CD4-positive, CD25-positive, alpha-beta regulatory T cell (primary cell): Measurements from ENCODE around the gene NR5A1. TPM values are rescaled to one million over a fixed set of nuclear protein-coding genes. Genes with fewer than 3 reads are reported as not detected.
A peak's percentile ranks its signal among the peaks of the same experiment; 100 is the strongest.

Experiments
- ATAC-seq, 2 donors: fragments of 150-1000 bp; cut with Tn5 transposase; one replicate each; pipeline ENCODE4 v1.10.0; 2021; ENCODE audit warnings: low read depth in 2 of 2, moderate number of reproducible peaks in 2 of 2, moderate library complexity in 1 of 2
- DNase-seq, 3 donors: peaks; one replicate each; pipeline versions ENCODE4 v3.0.0 to v3.0.0-alpha.2; 2012 to 2022; ENCODE audit warnings: mixed read lengths in 1 of 3
- H3K27ac ChIP-seq: one replicate; pipeline ENCODE4 v1.7.0; 2013; ENCODE audit warnings: mild to moderate bottlenecking, low read length; ENCODE audit not compliant: insufficient read depth, poor library complexity, severe bottlenecking
- H3K27me3 ChIP-seq: one replicate; pipeline ENCODE4 v1.7.0; 2013; ENCODE audit warnings: low read length; ENCODE audit not compliant: control insufficient read depth, insufficient read depth
- H3K36me3 ChIP-seq: one replicate; pipeline ENCODE4 v1.7.0; 2013; ENCODE audit warnings: mild to moderate bottlenecking, low read length, moderate library complexity; ENCODE audit not compliant: control insufficient read depth, insufficient read depth
- H3K4me1 ChIP-seq: 2 replicates; pipeline ENCODE4 v1.7.0; 2013; ENCODE audit warnings: mild to moderate bottlenecking, low read length; ENCODE audit not compliant: insufficient read depth, control insufficient read depth, poor library complexity, severe bottlenecking
- H3K4me3 ChIP-seq: one replicate; pipeline ENCODE4 v1.7.0; 2013; ENCODE audit warnings: low read depth, mild to moderate bottlenecking, low read length, moderate library complexity
- H3K9me3 ChIP-seq, 2 experiments: 1 replicate in 1 of 2; 2 replicates in 1 of 2; pipeline ENCODE4 v1.7.0; 2013; ENCODE audit warnings: low read length in 2 of 2, mild to moderate bottlenecking in 1 of 2, moderate library complexity in 1 of 2; ENCODE audit not compliant: control insufficient read depth in 2 of 2
- H3K27ac Mint-ChIP-seq, 3 donors: one replicate each; pipeline ENCODE4 v1.8.0; 2020 to 2022; ENCODE audit warnings: mild to moderate bottlenecking in 3 of 3, mixed read lengths in 3 of 3, moderate library complexity in 2 of 3
- H3K27me3 Mint-ChIP-seq: one replicate; pipeline ENCODE4 v1.8.0; 2022; ENCODE audit warnings: mild to moderate bottlenecking, mixed read lengths
- H3K36me3 Mint-ChIP-seq: one replicate; pipeline ENCODE4 v1.8.0; 2020; ENCODE audit warnings: mixed read lengths
- H3K4me1 Mint-ChIP-seq, 4 donors: one replicate each; pipeline ENCODE4 v1.8.0; 2020 to 2022; ENCODE audit warnings: mixed read lengths in 4 of 4, mild to moderate bottlenecking in 1 of 4
- H3K4me3 Mint-ChIP-seq, 4 donors: one replicate each; pipeline ENCODE4 v1.8.0; 2020 to 2022; ENCODE audit warnings: mild to moderate bottlenecking in 4 of 4, mixed read lengths in 4 of 4, moderate library complexity in 3 of 4
- H3K9me3 Mint-ChIP-seq, 7 donors: one replicate each; pipeline ENCODE4 v1.8.0; 2020 to 2022; ENCODE audit warnings: mixed read lengths in 7 of 7, mild to moderate bottlenecking in 3 of 7, moderate library complexity in 2 of 7
- polyA plus RNA-seq, 4 donors: library from polyadenylated mRNA; unstranded; fragments of 300-500 nt; fragmentation: Illumina TruSeq; gene quantifications; one replicate each; pipeline ENCODE4 v1.2.3, GENCODE V29; 2021
- total RNA-seq: library from RNA; stranded (reverse); gene quantifications from one replicate; pipeline ENCODE4 v1.2.3, GENCODE V29; 2022

The NR5A1 gene
- total and polyA plus RNA-seq, 5 donors from 2014 or later, result not detected

GRCh38 chr9:124475868-124476690 lies 31.1 kb downstream of the NR5A1 start:
- no peaks in the 10 kb centered on the region for H3K36me3 ChIP-seq
- DNase-seq (no peak), ATAC-seq (no peak)
- no peaks in the 10 kb centered on the region for H3K9me3 ChIP-seq
- Mint-ChIP-seq H3K36me3 (no peaks in the 10 kb centered on the region), H3K27me3 (peaks cover 16% of the 10 kb centered on the region), H3K27ac (no peak overlapping the region), H3K4me1 (no peaks in the 10 kb centered on the region), H3K4me3 (no peak overlapping the region), H3K9me3 (peaks cover 0 to 2% (median 0%) of the 10 kb centered on the region in 7 donors)
- peaks cover 4% of the 10 kb centered on the region for H3K4me1 ChIP-seq
- H3K27me3 ChIP-seq, result no peaks in the 10 kb centered on the region
- H3K4me3 ChIP-seq, result no peak overlapping the region
- no peak overlapping the region for H3K27ac ChIP-seq

GRCh38 chr9:124475158-124475867 lies 31.9 kb downstream of the NR5A1 start:
- Histone ChIP-seq H3K27me3 (no peaks in the 10 kb centered on the region), H3K4me3 (no peak overlapping the region), H3K9me3 (no peaks in the 10 kb centered on the region), H3K4me1 (peaks cover 4% of the 10 kb centered on the region), H3K36me3 (no peaks in the 10 kb centered on the region), H3K27ac (no peak overlapping the region)
- Mint-ChIP-seq H3K27ac (no peak overlapping the region), H3K36me3 (no peaks in the 10 kb centered on the region), H3K4me1 (no peaks in the 10 kb centered on the region), H3K4me3 (no peak overlapping the region), H3K9me3 (peaks cover 0 to 2% (median 0%) of the 10 kb centered on the region in 7 donors), H3K27me3 (peaks cover 13% of the 10 kb centered on the region)
- no peak for ATAC-seq
- no peak for DNase-seq

- H3K27me3 ChIP-seq, result no peaks in the 10 kb centered on the region
- Mint-ChIP-seq H3K4me3 (no peak overlapping the region), H3K4me1 (no peaks in the 10 kb centered on the region), H3K9me3 (peaks cover 0 to 2% (median 0%) of the 10 kb centered on the region in 7 donors), H3K27me3 (peaks cover 10% of the 10 kb centered on the region), H3K27ac (peak overlapping the region in 1 of 3 donors; percentile 68), H3K36me3 (no peaks in the 10 kb centered on the region)
- no peaks in the 10 kb centered on the region for H3K36me3 ChIP-seq
- H3K4me1 ChIP-seq, result peaks cover 4% of the 10 kb centered on the region
- H3K4me3 ChIP-seq, result no peak overlapping the region
- H3K9me3 ChIP-seq, result no peaks in the 10 kb centered on the region
- ATAC-seq, result no peak
- no peak overlapping the region for H3K27ac ChIP-seq
- DNase-seq, result no peak
Observed at GRCh38 chr9:124474151-124474550, 33.0 kb downstream of the NR5A1 start.

GRCh38 chr9:124473310-124473709 lies 33.9 kb downstream of the NR5A1 start:
- Histone ChIP-seq H3K4me3 (no peak overlapping the region), H3K4me1 (peaks cover 4% of the 10 kb centered on the region), H3K9me3 (no peaks in the 10 kb centered on the region), H3K27ac (no peak overlapping the region), H3K27me3 (no peaks in the 10 kb centered on the region), H3K36me3 (no peaks in the 10 kb centered on the region)
- peaks cover 7% of the 10 kb centered on the region for H3K27me3 Mint-ChIP-seq
- no peak for DNase-seq
- no peaks in the 10 kb centered on the region for H3K4me1 Mint-ChIP-seq
- H3K4me3 Mint-ChIP-seq, result no peak overlapping the region
- ATAC-seq, result no peak
- H3K9me3 Mint-ChIP-seq, result peaks cover 0 to 2% (median 0%) of the 10 kb centered on the region in 7 donors
- no peaks in the 10 kb centered on the region for H3K36me3 Mint-ChIP-seq
- no peak overlapping the region for H3K27ac Mint-ChIP-seq

GRCh38 chr9:124472770-124473169 lies 34.4 kb downstream of the NR5A1 start:
- peaks cover 0 to 2% (median 0%) of the 10 kb centered on the region in 7 donors for H3K9me3 Mint-ChIP-seq
- no peak overlapping the region for H3K4me3 Mint-ChIP-seq
- H3K4me3 ChIP-seq, result no peak overlapping the region
- no peak overlapping the region for H3K27ac Mint-ChIP-seq
- peaks cover 5% of the 10 kb centered on the region for H3K27me3 Mint-ChIP-seq
- no peaks in the 10 kb centered on the region for H3K27me3 ChIP-seq
- H3K4me1 ChIP-seq, result peaks cover 4% of the 10 kb centered on the region
- H3K36me3 ChIP-seq, result no peaks in the 10 kb centered on the region
- no peak overlapping the region for H3K27ac ChIP-seq
- H3K36me3 Mint-ChIP-seq, result no peaks in the 10 kb centered on the region
- H3K4me1 Mint-ChIP-seq, result no peaks in the 10 kb centered on the region
- H3K9me3 ChIP-seq, result no peaks in the 10 kb centered on the region
- no peak for ATAC-seq
- DNase-seq, result no peak

GRCh38 chr9:124471761-124472160 lies 35.4 kb downstream of the NR5A1 start:
- no peak overlapping the region for H3K4me3 Mint-ChIP-seq
- Histone ChIP-seq H3K4me1 (no peaks in the 10 kb centered on the region), H3K27ac (no peak overlapping the region), H3K27me3 (no peaks in the 10 kb centered on the region), H3K9me3 (no peaks in the 10 kb centered on the region), H3K4me3 (no peak overlapping the region), H3K36me3 (no peaks in the 10 kb centered on the region)
- H3K4me1 Mint-ChIP-seq, result no peaks in the 10 kb centered on the region
- no peak overlapping the region for H3K27ac Mint-ChIP-seq
- H3K27me3 Mint-ChIP-seq, result peaks cover 5% of the 10 kb centered on the region
- no peaks in the 10 kb centered on the region for H3K36me3 Mint-ChIP-seq
- ATAC-seq (peak in 1 of 2 donors; percentile 20), DNase-seq (no peak)
- H3K9me3 Mint-ChIP-seq, result peaks cover 0 to 2% (median 0%) of the 10 kb centered on the region in 7 donors

- Mint-ChIP-seq H3K27ac (no peak overlapping the region), H3K9me3 (peaks cover 0 to 2% (median 0%) of the 10 kb centered on the region in 7 donors), H3K4me3 (peak overlapping the region in 1 of 4 donors; percentile 83), H3K27me3 (no peaks in the 10 kb centered on the region), H3K36me3 (no peaks in the 10 kb centered on the region), H3K4me1 (no peaks in the 10 kb centered on the region)
- H3K4me1 ChIP-seq, result no peaks in the 10 kb centered on the region
- no peaks in the 10 kb centered on the region for H3K27me3 ChIP-seq
- no peak overlapping the region for H3K4me3 ChIP-seq
- ATAC-seq (no peak), DNase-seq (no peak)
- H3K36me3 ChIP-seq, result no peaks in the 10 kb centered on the region
- no peak overlapping the region for H3K27ac ChIP-seq
- H3K9me3 ChIP-seq, result no peaks in the 10 kb centered on the region
Observed at GRCh38 chr9:124470726-124471125, 36.5 kb downstream of the NR5A1 start.
